Endodermal cell (in vitro differentiated cells): ENCODE measurements around the gene IPCEF1. TPM values are rescaled to one million over a fixed set of nuclear protein-coding genes. Genes with fewer than 3 reads are reported as not detected.

Source experiments
- DNase-seq: peaks from one replicate; pipeline ENCODE4 v3.0.0-alpha.2; 2017
- H3K27ac ChIP-seq: 2 replicates; pipeline ENCODE4 v1.5.1; 2013; ENCODE audit warnings: mild to moderate bottlenecking, low read depth, low read length, moderate library complexity
- H3K27me3 ChIP-seq: 2 replicates; pipeline ENCODE4 v1.6.1; 2013; ENCODE audit warnings: mild to moderate bottlenecking, low read length, moderate library complexity; ENCODE audit not compliant: insufficient read depth, control insufficient read depth, poor library complexity, severe bottlenecking
- H3K36me3 ChIP-seq: 2 replicates; pipeline ENCODE4 v1.7.0; 2013; ENCODE audit warnings: mild to moderate bottlenecking, low read length, moderate library complexity; ENCODE audit not compliant: control insufficient read depth, insufficient read depth
- H3K4me1 ChIP-seq: one replicate; pipeline ENCODE4 v1.7.0; 2013; ENCODE audit warnings: low read length; ENCODE audit not compliant: control insufficient read depth, insufficient read depth
- H3K4me3 ChIP-seq: 2 replicates; pipeline ENCODE4 v1.5.1; 2013; ENCODE audit warnings: mild to moderate bottlenecking, low read length, moderate library complexity
- H3K9ac ChIP-seq: 2 replicates; pipeline ENCODE4 v1.6.1; 2013; ENCODE audit warnings: mild to moderate bottlenecking, low read length, moderate library complexity; ENCODE audit not compliant: poor library complexity, severe bottlenecking; ENCODE audit errors: extremely low read depth
- H3K9me3 ChIP-seq: 2 replicates; pipeline ENCODE4 v1.6.1; 2013; ENCODE audit warnings: mild to moderate bottlenecking, low read length, moderate library complexity; ENCODE audit not compliant: control insufficient read depth
- H3K27ac Mint-ChIP-seq: 2 replicates; pipeline ENCODE4 v1.8.0; 2020; ENCODE audit warnings: mixed read lengths
- H3K27me3 Mint-ChIP-seq: 2 replicates; pipeline ENCODE4 v1.8.0; 2021; ENCODE audit warnings: mild to moderate bottlenecking, mixed read lengths; ENCODE audit not compliant: insufficient read depth
- H3K36me3 Mint-ChIP-seq: 2 replicates; pipeline ENCODE4 v1.8.0; 2020; ENCODE audit warnings: low read depth, mixed read lengths
- H3K4me1 Mint-ChIP-seq: 2 replicates; pipeline ENCODE4 v1.8.0; 2020; ENCODE audit warnings: mixed read lengths
- H3K4me3 Mint-ChIP-seq: 2 replicates; pipeline ENCODE4 v1.8.0; 2020; ENCODE audit warnings: mild to moderate bottlenecking, moderate library complexity, mixed read lengths
- H3K9me3 Mint-ChIP-seq: 2 replicates; pipeline ENCODE4 v1.8.0; 2020; ENCODE audit warnings: mild to moderate bottlenecking, mixed read lengths
- WGBS, 2 experiments: methylation state at CpG; one replicate each; pipeline versions ENCODE4 v1.1.5 to v1.1.7; 2013; ENCODE audit warnings: missing lambda C conversion rate in 2 of 2, mixed read lengths in 1 of 2; ENCODE audit not compliant: insufficient coverage in 1 of 2, insufficient read length in 1 of 2; 5-methylcytosine and 5-hydroxymethylcytosine counted together
- total RNA-seq, 2 donors: library from RNA; stranded (reverse); fragmentation: NEBNext Ultra II Directional in 1 of 2; extraction: Animal tissue kit (Norgen Biotek cat#: 25700) in 1 of 2; gene quantifications; 2 replicates in 1 of 2; 3 replicates in 1 of 2; pipeline ENCODE4 v1.2.1, GENCODE V29; 2021
- TF ChIP-seq, protein P1 (sequence below): fragments of 200-600 bp; sonication (generic); conservative IDR thresholded peaks from 2 replicates; pipeline ENCODE4 v1.5.0; 2021; ENCODE audit warnings: antibody characterized with exemption, mild to moderate bottlenecking

IPCEF1 gene
- total RNA-seq, 2 donors from 2014 or later: 2.2 to 2.8 TPM

DNA sequence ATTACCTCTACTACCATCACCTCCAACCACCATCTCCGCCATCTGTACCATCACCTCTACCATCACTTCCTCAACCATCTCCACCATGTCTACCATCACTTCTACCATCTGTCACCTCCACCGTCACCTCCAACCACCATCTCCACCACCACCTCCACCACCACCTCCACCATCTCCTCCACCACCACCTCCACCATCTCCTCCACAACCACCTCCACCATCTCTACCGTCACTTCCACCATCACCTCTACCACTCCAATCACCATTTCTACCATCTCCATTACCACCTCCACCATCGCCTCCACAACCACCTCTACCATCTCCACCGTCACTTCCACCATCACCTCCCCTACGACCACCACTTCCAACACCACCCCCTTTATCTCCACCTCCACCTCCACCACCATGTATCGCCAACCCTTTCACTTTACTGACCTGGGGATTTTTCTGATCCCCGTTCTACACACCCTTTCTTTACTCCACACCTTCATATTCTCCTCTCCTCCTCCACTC, 2.3 kb downstream of the IPCEF1 start:
- H3K4me1 Mint-ChIP-seq: no peaks in the 10 kb centered on the region
- H3K9ac ChIP-seq: no peak overlapping the region
- H3K27me3 Mint-ChIP-seq: no peaks in the 10 kb centered on the region
- peak; percentile 1 for DNase-seq
- no peak overlapping the region for H3K4me3 ChIP-seq
- no peaks in the 10 kb centered on the region for H3K4me1 ChIP-seq
- TF ChIP-seq, protein P1, sequence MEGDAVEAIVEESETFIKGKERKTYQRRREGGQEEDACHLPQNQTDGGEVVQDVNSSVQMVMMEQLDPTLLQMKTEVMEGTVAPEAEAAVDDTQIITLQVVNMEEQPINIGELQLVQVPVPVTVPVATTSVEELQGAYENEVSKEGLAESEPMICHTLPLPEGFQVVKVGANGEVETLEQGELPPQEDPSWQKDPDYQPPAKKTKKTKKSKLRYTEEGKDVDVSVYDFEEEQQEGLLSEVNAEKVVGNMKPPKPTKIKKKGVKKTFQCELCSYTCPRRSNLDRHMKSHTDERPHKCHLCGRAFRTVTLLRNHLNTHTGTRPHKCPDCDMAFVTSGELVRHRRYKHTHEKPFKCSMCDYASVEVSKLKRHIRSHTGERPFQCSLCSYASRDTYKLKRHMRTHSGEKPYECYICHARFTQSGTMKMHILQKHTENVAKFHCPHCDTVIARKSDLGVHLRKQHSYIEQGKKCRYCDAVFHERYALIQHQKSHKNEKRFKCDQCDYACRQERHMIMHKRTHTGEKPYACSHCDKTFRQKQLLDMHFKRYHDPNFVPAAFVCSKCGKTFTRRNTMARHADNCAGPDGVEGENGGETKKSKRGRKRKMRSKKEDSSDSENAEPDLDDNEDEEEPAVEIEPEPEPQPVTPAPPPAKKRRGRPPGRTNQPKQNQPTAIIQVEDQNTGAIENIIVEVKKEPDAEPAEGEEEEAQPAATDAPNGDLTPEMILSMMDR: no peak
- H3K36me3 Mint-ChIP-seq: no peaks in the 10 kb centered on the region
- no peaks in the 10 kb centered on the region for H3K36me3 ChIP-seq
- 91 to 92% methylated on average over 7 to 8 of the region's 8 CpGs for WGBS, 2 experiments
- H3K4me3 Mint-ChIP-seq: no peak overlapping the region
- H3K27ac ChIP-seq: no peak overlapping the region
- H3K27me3 ChIP-seq: no peaks in the 10 kb centered on the region
- no peaks in the 10 kb centered on the region for H3K9me3 ChIP-seq
- H3K27ac Mint-ChIP-seq: no peak overlapping the region
- no peaks in the 10 kb centered on the region for H3K9me3 Mint-ChIP-seq

DNA sequence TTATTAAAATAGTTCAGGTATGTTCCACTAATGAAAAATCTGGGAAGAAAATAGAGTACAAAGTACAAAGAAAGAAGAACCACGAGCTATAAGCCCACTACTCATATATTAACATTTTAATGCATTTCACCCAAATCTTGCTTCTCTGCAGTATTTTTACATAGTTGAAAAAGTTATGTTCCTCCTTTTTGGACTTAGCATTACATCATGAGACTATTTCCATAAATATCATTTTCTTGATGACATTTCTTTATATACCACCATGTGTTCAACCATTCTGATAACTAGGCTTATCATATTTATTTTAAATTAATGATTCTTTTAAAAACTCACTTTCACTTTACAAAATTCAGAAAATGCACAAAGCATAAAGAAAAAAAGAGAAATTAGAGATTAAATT, 3.0 kb downstream of the IPCEF1 start:
- Histone ChIP-seq H3K4me1 (no peaks in the 10 kb centered on the region), H3K4me3 (no peak overlapping the region), H3K27ac (no peak overlapping the region), H3K9ac (no peak overlapping the region), H3K27me3 (no peaks in the 10 kb centered on the region), H3K9me3 (no peaks in the 10 kb centered on the region), H3K36me3 (no peaks in the 10 kb centered on the region)
- Mint-ChIP-seq H3K27me3 (no peaks in the 10 kb centered on the region), H3K9me3 (no peaks in the 10 kb centered on the region), H3K36me3 (no peaks in the 10 kb centered on the region), H3K4me1 (no peaks in the 10 kb centered on the region), H3K4me3 (no peak overlapping the region), H3K27ac (no peak overlapping the region)
- TF ChIP-seq, protein P1: no peak
- DNase-seq: no peak
- WGBS, 2 experiments: 100% methylated on average over 1 of the region's 1 CpG; no CpG with 5 or more reads in 1 of the 2 experiments

DNA sequence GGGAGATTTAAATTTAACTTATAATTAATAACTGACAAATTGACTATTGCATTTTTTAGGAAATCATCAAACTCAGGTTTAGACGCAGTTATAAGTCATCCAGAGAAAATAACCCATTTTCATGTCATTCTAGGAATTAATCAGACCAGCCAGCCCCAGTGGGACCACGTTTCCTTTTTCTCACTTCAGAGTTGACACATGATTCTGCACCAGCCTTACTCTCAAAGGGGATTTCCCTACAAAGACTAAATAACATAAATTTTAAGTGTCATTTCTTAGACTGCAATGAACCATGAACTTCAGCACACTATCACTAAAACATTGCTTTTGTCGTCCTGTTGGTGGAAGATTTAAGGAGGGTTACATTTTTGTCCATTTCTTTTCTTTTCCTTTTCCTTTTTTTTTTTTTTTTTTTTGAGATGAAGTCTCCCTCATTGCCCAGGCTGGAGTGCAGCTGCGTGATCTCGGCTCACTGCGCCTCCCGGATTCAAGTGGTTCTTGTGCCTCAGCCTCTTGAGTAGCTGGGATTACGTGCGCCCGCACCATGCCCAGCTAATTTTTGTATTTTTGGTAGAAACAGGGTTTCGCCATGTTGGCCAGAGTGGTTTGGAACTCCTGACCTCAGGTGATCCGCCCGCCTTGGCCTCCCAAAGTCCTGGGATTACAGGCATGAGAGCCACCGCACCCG, 3.6 kb downstream of the IPCEF1 start:
- no peak overlapping the region for H3K9ac ChIP-seq
- Mint-ChIP-seq H3K27ac (no peak overlapping the region), H3K36me3 (no peaks in the 10 kb centered on the region), H3K4me3 (no peak overlapping the region), H3K9me3 (no peaks in the 10 kb centered on the region), H3K4me1 (no peaks in the 10 kb centered on the region), H3K27me3 (no peaks in the 10 kb centered on the region)
- H3K4me1 ChIP-seq: no peaks in the 10 kb centered on the region
- no peaks in the 10 kb centered on the region for H3K9me3 ChIP-seq
- no peaks in the 10 kb centered on the region for H3K27me3 ChIP-seq
- H3K36me3 ChIP-seq: no peaks in the 10 kb centered on the region
- 90 to 92% methylated on average over 7 to 15 of the region's 15 CpGs for WGBS, 2 experiments
- H3K27ac ChIP-seq: no peak overlapping the region
- H3K4me3 ChIP-seq: no peak overlapping the region
- DNase-seq: peak; percentile 11
- TF ChIP-seq, protein P1: no peak
